A549 (cell line): ENCODE measurements around the gene GABBR2.

Experiments
- EP300 ChIP-seq, 2 experiments: fragments of >200 bp; sonication (Bioruptor Twin); formaldehyde crosslinking; IDR thresholded peaks; 2 replicates in 1 of 2; 3 replicates in 1 of 2; pipeline ENCODE4 v1.6.1; 2016 to 2017
- ESRRA ChIP-seq: fragments of 150-350 bp; IDR thresholded peaks from 2 replicates; pipeline ENCODE4 v1.6.1; 2014; ENCODE audit warnings: mild to moderate bottlenecking, low read length, borderline replicate concordance
- HDAC2 ChIP-seq: fragments of 200-600 bp; sonication (generic); IDR thresholded peaks from 2 replicates; pipeline ENCODE4 v1.6.1; 2016
- KDM5A ChIP-seq: fragments of 200-600 bp; sonication (generic); IDR thresholded peaks from 2 replicates; pipeline ENCODE4 v1.6.1; 2016; ENCODE audit warnings: antibody characterized with exemption, mild to moderate bottlenecking
- MAFK ChIP-seq: fragments of 450-650 bp; IDR thresholded peaks from 2 replicates; pipeline ENCODE4 v1.6.1; 2014; ENCODE audit not compliant: partially characterized antibody
- MAZ ChIP-seq: fragments of 150-350 bp; IDR thresholded peaks from 2 replicates; pipeline ENCODE4 v1.6.1; 2014; ENCODE audit warnings: antibody characterized with exemption, low read depth, low read length, borderline replicate concordance
- NR3C1 ChIP-seq: fragments of >200 bp; sonication (Bioruptor Twin); formaldehyde crosslinking; IDR thresholded peaks from 3 replicates; pipeline ENCODE4 v1.6.1; 2017
- POLR2A ChIP-seq: IDR thresholded peaks from 2 replicates; pipeline ENCODE4 v1.6.1; 2012; ENCODE audit warnings: mild to moderate bottlenecking, low read length
- POLR2AphosphoS2 ChIP-seq: conservative IDR thresholded peaks from 2 replicates; pipeline ENCODE4 v1.6.1; 2012; ENCODE audit warnings: low read length, improper control_type of control experiment, inconsistent platforms
- RAD21 ChIP-seq, 2 experiments: fragments of >200 bp in 1 of 2; sonication (Bioruptor Twin) in 1 of 2; formaldehyde crosslinking in 1 of 2; IDR thresholded peaks in 1 of 2; conservative IDR thresholded peaks in 1 of 2; 2 replicates in 1 of 2; 3 replicates in 1 of 2; pipeline ENCODE4 v1.6.1; 2012 to 2018; ENCODE audit warnings: inconsistent platforms in 1 of 2
- RCOR1 ChIP-seq: fragments of 150-350 bp; IDR thresholded peaks from 2 replicates; pipeline ENCODE4 v1.6.1; 2014; ENCODE audit warnings: antibody characterized with exemption, low read length, low read depth
- RNF2 ChIP-seq: fragments of 200-600 bp; sonication (generic); IDR thresholded peaks from 2 replicates; pipeline ENCODE4 v1.6.1; 2016; ENCODE audit warnings: low read depth, mild to moderate bottlenecking, antibody characterized with exemption, moderate library complexity, borderline replicate concordance
- TF ChIP-seq, protein P1 (sequence below): fragments of >200 bp; sonication (Bioruptor Twin); formaldehyde crosslinking; IDR thresholded peaks from 3 replicates; pipeline ENCODE4 v1.5.1; 2016
- TF ChIP-seq, protein P2 (sequence below): IDR thresholded peaks from 2 replicates; pipeline ENCODE4 v1.6.1; 2012

DNA sequence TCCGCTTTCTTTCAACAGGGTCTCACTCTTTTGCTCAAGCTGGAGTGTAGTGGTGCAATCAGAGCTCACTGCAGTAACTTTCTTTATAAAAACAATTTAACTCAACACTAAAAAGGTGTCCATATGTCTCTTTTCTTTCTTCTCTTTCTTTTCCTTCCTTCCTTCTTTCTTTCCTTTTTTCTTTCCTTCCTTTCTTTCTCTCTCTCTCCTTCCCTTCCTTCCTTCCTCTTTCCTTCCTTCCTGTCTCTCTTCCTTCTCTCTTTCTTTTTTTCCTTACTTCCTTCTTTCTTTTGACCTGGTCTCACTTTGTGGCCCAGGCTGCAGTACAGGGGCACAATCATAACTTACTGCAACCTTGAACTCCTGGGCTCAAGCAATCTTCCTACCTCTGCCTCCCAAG is 427.5 kb downstream of the GABBR2 start:
- TF ChIP-seq POLR2A: no peak
- TF ChIP-seq, protein P1, sequence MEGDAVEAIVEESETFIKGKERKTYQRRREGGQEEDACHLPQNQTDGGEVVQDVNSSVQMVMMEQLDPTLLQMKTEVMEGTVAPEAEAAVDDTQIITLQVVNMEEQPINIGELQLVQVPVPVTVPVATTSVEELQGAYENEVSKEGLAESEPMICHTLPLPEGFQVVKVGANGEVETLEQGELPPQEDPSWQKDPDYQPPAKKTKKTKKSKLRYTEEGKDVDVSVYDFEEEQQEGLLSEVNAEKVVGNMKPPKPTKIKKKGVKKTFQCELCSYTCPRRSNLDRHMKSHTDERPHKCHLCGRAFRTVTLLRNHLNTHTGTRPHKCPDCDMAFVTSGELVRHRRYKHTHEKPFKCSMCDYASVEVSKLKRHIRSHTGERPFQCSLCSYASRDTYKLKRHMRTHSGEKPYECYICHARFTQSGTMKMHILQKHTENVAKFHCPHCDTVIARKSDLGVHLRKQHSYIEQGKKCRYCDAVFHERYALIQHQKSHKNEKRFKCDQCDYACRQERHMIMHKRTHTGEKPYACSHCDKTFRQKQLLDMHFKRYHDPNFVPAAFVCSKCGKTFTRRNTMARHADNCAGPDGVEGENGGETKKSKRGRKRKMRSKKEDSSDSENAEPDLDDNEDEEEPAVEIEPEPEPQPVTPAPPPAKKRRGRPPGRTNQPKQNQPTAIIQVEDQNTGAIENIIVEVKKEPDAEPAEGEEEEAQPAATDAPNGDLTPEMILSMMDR: no peak
- TF ChIP-seq KDM5A: no peak
- TF ChIP-seq NR3C1: no peak
- TF ChIP-seq, protein P2, sequence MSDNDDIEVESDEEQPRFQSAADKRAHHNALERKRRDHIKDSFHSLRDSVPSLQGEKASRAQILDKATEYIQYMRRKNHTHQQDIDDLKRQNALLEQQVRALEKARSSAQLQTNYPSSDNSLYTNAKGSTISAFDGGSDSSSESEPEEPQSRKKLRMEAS: no peak
- TF ChIP-seq RCOR1: no peak
- TF ChIP-seq RNF2: no peak
- no peak for TF ChIP-seq HDAC2
- TF ChIP-seq POLR2AphosphoS2: no peak
- no peak for TF ChIP-seq EP300 (IDR thresholded peaks at IDR 0.05)
- no peak for TF ChIP-seq MAZ
- TF ChIP-seq MAFK: no peak
- no peak for TF ChIP-seq ESRRA
- TF ChIP-seq RAD21 (conservative IDR thresholded peaks at IDR 0.05 in 1 of 2, IDR thresholded peaks at IDR 0.05 in 1 of 2): no peak
